Right ventricle myocardium superior (tissue), 1 donor: ENCODE data around the gene CDKN2C. TPM values are rescaled to one million over a fixed set of nuclear protein-coding genes. Genes with fewer than 3 reads are reported as not detected.
"Not testable (repeated sequence)": the region's sequence is repeated elsewhere in the genome, so short reads cannot be mapped to it uniquely, and the experiment has no call there.

ENCODE experiments used
- ATAC-seq: fragments of 200-7000 bp; cut with Tn5 transposase; one replicate; pipeline ENCODE4 v1.9.1; 2020; ENCODE audit warnings: mild to moderate bottlenecking; ENCODE audit not compliant: poor library complexity
- DNase-seq: peaks from one replicate; pipeline ENCODE4 v3.0.0-alpha.2; 2020
- intact Hi-C: fragments of 100-400 bp; cut with DNase I; formaldehyde crosslinking; loops from one replicate; pipeline ENCODE4 v1.11.2; 2022
- total RNA-seq: library from RNA; stranded (reverse); fragmentation: NEBNext Ultra II Directional; extraction: Animal tissue kit (Norgen Biotek cat#: 25700); gene quantifications from one replicate; pipeline ENCODE4 v1.2.1, GENCODE V29; 2021
- donor health status: DM: no; HTN: yes; CAD: no; lungs with severe emphysema.

The CDKN2C gene
- total RNA-seq, 1 donor from 2014 or later = 15.1 TPM

- DNase-seq (no peak), ATAC-seq (no peak)
- intact Hi-C loops = no loop called here
These were observed 26.0 kb downstream of the CDKN2C start for GRCh38 chr1:50996083-50996482.

GRCh38 chr1:50999375-50999774 is 29.3 kb downstream of the CDKN2C start:
- DNase-seq, ATAC-seq, intact Hi-C loops: not testable (repeated sequence)

GRCh38 chr1:51000160-51000559 is 30.1 kb downstream of the CDKN2C start:
- DNase-seq (no peak), ATAC-seq (no peak)
- intact Hi-C loops = no loop called here

GRCh38 chr1:51000651-51001050 is 30.6 kb downstream of the CDKN2C start:
- intact Hi-C loops = no loop called here
- ATAC-seq (no peak), DNase-seq (no peak)

- no peak for ATAC-seq
These were observed 32.5 kb downstream of the CDKN2C start for GRCh38 chr1:51002516-51002915.

GRCh38 chr1:51005549-51005948 is 35.5 kb downstream of the CDKN2C start:
- intact Hi-C loops, ATAC-seq, DNase-seq: not testable (repeated sequence)

More at GRCh38 chr1:51002516-51002915, 32.5 kb downstream of the CDKN2C start:
- intact Hi-C loops = no loop called here
- no peak for DNase-seq

- no peak for ATAC-seq
- no peak for DNase-seq
- intact Hi-C loops = no loop called here
These were observed 39.3 kb downstream of the CDKN2C start for GRCh38 chr1:51009381-51009780.

- no peak for DNase-seq
- intact Hi-C loops = no loop called here
These were observed 44.8 kb downstream of the CDKN2C start for GRCh38 chr1:51014878-51015277.

GRCh38 chr1:51019811-51020210 is 49.8 kb downstream of the CDKN2C start:
- ATAC-seq (no peak), DNase-seq (no peak)
- intact Hi-C loops = no loop called here

More at GRCh38 chr1:51014878-51015277, 44.8 kb downstream of the CDKN2C start:
- no peak for ATAC-seq

Other genes with a start within 250 kb of the CDKN2C start
- 88.1 TPM for gene FAF1, start 10.0 kb upstream of the CDKN2C start, total RNA-seq
- not detected for gene C1orf185, start 132.0 kb downstream of the CDKN2C start, total RNA-seq